SU-DHL-6 (cell line): ENCODE data around the gene MAP3K4.

ENCODE experiments used
- H2AFZ ChIP-seq: fragments of 200-600 bp; sonication (generic); 2 replicates; pipeline ENCODE4 v1.6.1; 2014; ENCODE audit warnings: low read depth, mild to moderate bottlenecking, moderate library complexity, mixed read lengths, antibody characterized with exemption, low read length; ENCODE audit not compliant: severe bottlenecking
- H3F3A ChIP-seq: fragments of 200-600 bp; shearing (Covaris generic); 2 replicates; pipeline ENCODE4 v1.6.0; 2016; ENCODE audit warnings: antibody characterized with exemption, mild to moderate bottlenecking; ENCODE audit not compliant: insufficient read depth
- H3K27ac ChIP-seq: fragments of 200-600 bp; sonication (generic); 2 replicates; pipeline ENCODE4 v1.5.1; 2016; ENCODE audit warnings: low read depth, mild to moderate bottlenecking, low read length, moderate library complexity, mixed read lengths
- H3K27me3 ChIP-seq: fragments of 200-600 bp; sonication (generic), shearing (Covaris generic); 2 replicates; pipeline ENCODE4 v1.6.0; 2014; ENCODE audit warnings: mild to moderate bottlenecking, low read length
- H3K36me3 ChIP-seq: fragments of 200-600 bp; sonication (generic); 2 replicates; pipeline ENCODE4 v1.6.1; 2014; ENCODE audit warnings: mild to moderate bottlenecking, low read length, mixed read lengths
- H3K4me2 ChIP-seq: fragments of 300-600, 200-600 bp; shearing (Covaris generic), sonication (generic); 2 replicates; pipeline ENCODE4 v1.6.0; 2014; ENCODE audit warnings: low read length, low read depth, mild to moderate bottlenecking; ENCODE audit not compliant: poor library complexity, severe bottlenecking
- H3K4me3 ChIP-seq: fragments of 200-600 bp; sonication (generic); 2 replicates; pipeline ENCODE4 v1.5.1; 2014; ENCODE audit warnings: antibody characterized with exemption, low read length, mild to moderate bottlenecking, mixed read lengths; ENCODE audit not compliant: insufficient read depth, poor library complexity, severe bottlenecking
- H3K79me2 ChIP-seq: fragments of 200-600 bp; sonication (generic); 2 replicates; pipeline ENCODE4 v1.6.1; 2014; ENCODE audit warnings: mild to moderate bottlenecking, low read length, moderate library complexity; ENCODE audit not compliant: insufficient read depth
- H3K9ac ChIP-seq: fragments of 200-600 bp; sonication (generic); 2 replicates; pipeline ENCODE4 v1.7.0; 2014; ENCODE audit warnings: mild to moderate bottlenecking, low read length
- H3K9me2 ChIP-seq: fragments of 200-600 bp; sonication (generic); replicated peaks from 2 replicates; pipeline ENCODE4 v1.6.1; 2014; ENCODE audit warnings: low read length; ENCODE audit not compliant: insufficient read depth
- H3K9me3 ChIP-seq: fragments of 200-600 bp; sonication (generic); 2 replicates; pipeline ENCODE4 v1.6.1; 2014; ENCODE audit warnings: low read length, mixed read lengths; ENCODE audit not compliant: insufficient read depth
- H4K20me1 ChIP-seq: fragments of 200-600 bp; sonication (generic); 2 replicates; pipeline ENCODE4 v1.6.1; 2014; ENCODE audit warnings: low read depth, mild to moderate bottlenecking, antibody characterized with exemption, low read length, moderate library complexity, mixed read lengths
- EZH2phosphoT487 ChIP-seq: fragments of 200-600 bp; sonication (generic), shearing (Covaris generic); conservative IDR thresholded peaks from 2 replicates; pipeline ENCODE4 v1.6.1; 2018; ENCODE audit warnings: mild to moderate bottlenecking, antibody characterized with exemption, low read length, moderate library complexity, mixed read lengths
- TF ChIP-seq, protein P1 (sequence below): fragments of 200-600 bp; sonication (generic); IDR thresholded peaks from one replicate; pipeline ENCODE4 v1.5.1; 2017; ENCODE audit warnings: antibody characterized with exemption, mild to moderate bottlenecking, low read length, moderate library complexity; ENCODE audit not compliant: insufficient read depth, poor library complexity, severe bottlenecking

Gene MAP3K4

DNA sequence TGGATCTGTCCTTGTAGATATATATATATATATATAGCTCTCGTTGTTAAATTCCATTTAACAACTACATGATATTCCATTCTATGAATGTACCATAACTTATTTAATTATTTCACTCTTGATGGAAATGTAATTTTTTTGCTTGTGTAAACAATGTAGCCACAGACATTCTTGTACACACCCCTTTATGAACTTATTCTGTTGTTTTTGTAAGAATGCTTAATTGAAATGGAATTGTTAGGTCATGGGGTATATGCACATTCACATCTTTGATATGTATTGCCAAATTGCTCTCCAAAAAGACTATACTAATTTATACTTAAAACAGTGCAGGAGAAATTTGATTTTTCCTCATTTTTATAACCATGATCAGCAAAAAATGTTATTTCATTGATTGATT is 67.2 kb downstream of the MAP3K4 start:
- Histone ChIP-seq H3K4me2 (no peak overlapping the region), H2AFZ (no peak overlapping the region), H3K36me3 (no peaks in the 10 kb centered on the region), H3K27ac (no peak overlapping the region), H3K79me2 (no peaks in the 10 kb centered on the region), H3K9ac (no peak overlapping the region), H4K20me1 (no peaks in the 10 kb centered on the region), H3K27me3 (no peaks in the 10 kb centered on the region), H3K4me3 (no peak overlapping the region), H3F3A (no peaks in the 10 kb centered on the region), H3K9me2 (no peaks in the 10 kb centered on the region), H3K9me3 (no peaks in the 10 kb centered on the region)
- TF ChIP-seq, protein P1, sequence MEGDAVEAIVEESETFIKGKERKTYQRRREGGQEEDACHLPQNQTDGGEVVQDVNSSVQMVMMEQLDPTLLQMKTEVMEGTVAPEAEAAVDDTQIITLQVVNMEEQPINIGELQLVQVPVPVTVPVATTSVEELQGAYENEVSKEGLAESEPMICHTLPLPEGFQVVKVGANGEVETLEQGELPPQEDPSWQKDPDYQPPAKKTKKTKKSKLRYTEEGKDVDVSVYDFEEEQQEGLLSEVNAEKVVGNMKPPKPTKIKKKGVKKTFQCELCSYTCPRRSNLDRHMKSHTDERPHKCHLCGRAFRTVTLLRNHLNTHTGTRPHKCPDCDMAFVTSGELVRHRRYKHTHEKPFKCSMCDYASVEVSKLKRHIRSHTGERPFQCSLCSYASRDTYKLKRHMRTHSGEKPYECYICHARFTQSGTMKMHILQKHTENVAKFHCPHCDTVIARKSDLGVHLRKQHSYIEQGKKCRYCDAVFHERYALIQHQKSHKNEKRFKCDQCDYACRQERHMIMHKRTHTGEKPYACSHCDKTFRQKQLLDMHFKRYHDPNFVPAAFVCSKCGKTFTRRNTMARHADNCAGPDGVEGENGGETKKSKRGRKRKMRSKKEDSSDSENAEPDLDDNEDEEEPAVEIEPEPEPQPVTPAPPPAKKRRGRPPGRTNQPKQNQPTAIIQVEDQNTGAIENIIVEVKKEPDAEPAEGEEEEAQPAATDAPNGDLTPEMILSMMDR, result no peak
- TF ChIP-seq EZH2phosphoT487, result no peak

DNA sequence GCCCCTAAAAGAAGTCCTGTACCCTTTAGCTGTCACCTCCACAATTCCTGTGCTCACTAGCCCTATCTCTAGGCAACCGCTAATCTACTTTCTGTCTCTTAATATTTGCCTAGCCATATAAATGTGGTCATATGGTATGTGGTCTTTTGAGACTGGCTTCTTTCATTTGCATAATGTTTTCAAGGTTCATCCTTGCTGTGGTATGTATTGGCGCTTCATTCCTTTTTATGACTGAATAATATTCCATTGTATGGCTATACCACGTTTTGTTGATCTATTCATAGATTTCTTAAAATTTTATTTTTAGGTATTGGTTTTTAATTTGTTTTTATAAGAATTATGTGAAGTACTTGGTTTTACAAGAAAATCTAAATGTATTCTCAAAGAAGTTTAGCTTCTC is 70.0 kb downstream of the MAP3K4 start:
- Histone ChIP-seq H3K4me3 (no peak overlapping the region), H3K9me2 (no peaks in the 10 kb centered on the region), H3K9me3 (no peaks in the 10 kb centered on the region), H4K20me1 (no peaks in the 10 kb centered on the region), H3K4me2 (no peak overlapping the region), H3K27me3 (no peaks in the 10 kb centered on the region), H3K79me2 (no peaks in the 10 kb centered on the region), H2AFZ (no peak overlapping the region), H3K9ac (no peak overlapping the region), H3K36me3 (no peaks in the 10 kb centered on the region), H3K27ac (no peak overlapping the region), H3F3A (no peaks in the 10 kb centered on the region)
- TF ChIP-seq, protein P1, result no peak
- TF ChIP-seq EZH2phosphoT487, result no peak

DNA sequence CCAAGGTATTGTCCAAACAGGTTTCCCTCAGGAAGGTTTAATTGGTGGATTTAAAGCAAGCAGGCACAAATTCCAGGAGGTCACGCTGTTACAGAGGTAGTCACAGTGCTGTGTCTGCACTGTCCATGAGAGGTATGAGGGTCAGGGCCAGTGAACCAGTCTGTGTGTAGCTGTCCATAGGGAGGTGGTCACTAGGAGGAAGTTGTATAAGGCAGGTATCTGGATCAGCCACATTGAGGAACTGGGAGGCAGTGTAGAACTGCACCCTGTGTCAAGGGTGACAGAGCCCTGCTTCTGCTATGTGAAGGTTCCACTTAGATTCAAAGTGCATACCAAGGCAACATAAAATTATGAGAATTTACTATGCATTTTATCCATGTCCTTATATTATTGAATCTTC is 73.3 kb downstream of the MAP3K4 start:
- Histone ChIP-seq H3K4me3 (no peak overlapping the region), H3K79me2 (no peaks in the 10 kb centered on the region)

More for the DNA sequence above, 73.3 kb downstream of the MAP3K4 start:
- Histone ChIP-seq H4K20me1 (no peaks in the 10 kb centered on the region), H3K9me2 (no peaks in the 10 kb centered on the region), H3K36me3 (no peaks in the 10 kb centered on the region), H3K27ac (no peak overlapping the region), H3K9me3 (no peaks in the 10 kb centered on the region), H3F3A (no peaks in the 10 kb centered on the region), H3K4me2 (no peak overlapping the region), H2AFZ (no peak overlapping the region), H3K9ac (no peak overlapping the region), H3K27me3 (no peaks in the 10 kb centered on the region)
- no peak for TF ChIP-seq EZH2phosphoT487
- TF ChIP-seq, protein P1, result no peak
